Hepatocyte (in vitro differentiated cells): ENCODE results near the gene ACSL4. TPM values are rescaled to one million over a fixed set of nuclear protein-coding genes. Genes with fewer than 3 reads are reported as not detected.
"Not testable (repeated sequence)": the region's sequence is repeated elsewhere in the genome, so short reads cannot be mapped to it uniquely, and the experiment has no call there.

Source experiments
- DNase-seq: peaks from one replicate; pipeline ENCODE4 v3.0.0-alpha.2; 2016; ENCODE audit warnings: low spot score
- H2AFZ ChIP-seq: fragments of 200-600 bp; sonication (generic); 2 replicates; pipeline ENCODE4 v1.6.0; 2016; ENCODE audit warnings: antibody characterized with exemption, mild to moderate bottlenecking
- H3K27ac ChIP-seq: fragments of 200-600 bp; sonication (generic); 2 replicates; pipeline ENCODE4 v1.5.1; 2016; ENCODE audit warnings: mild to moderate bottlenecking
- H3K27me3 ChIP-seq: fragments of 200-600 bp; sonication (generic); 2 replicates; pipeline ENCODE4 v1.6.1; 2016
- H3K36me3 ChIP-seq: fragments of 200-600 bp; sonication (generic); replicated peaks from 2 replicates; pipeline ENCODE4 v1.5.1; 2016; ENCODE audit warnings: low read depth; ENCODE audit not compliant: insufficient read depth
- H3K4me1 ChIP-seq: fragments of 200-600 bp; sonication (generic); 2 replicates; pipeline ENCODE4 v1.5.1; 2016; ENCODE audit warnings: mild to moderate bottlenecking, moderate library complexity; ENCODE audit not compliant: insufficient read depth
- H3K4me2 ChIP-seq: fragments of 200-600 bp; sonication (generic); 2 replicates; pipeline ENCODE4 v1.6.0; 2016
- H3K4me3 ChIP-seq: fragments of 200-600 bp; sonication (generic); 2 replicates; pipeline ENCODE4 v1.5.1; 2016; ENCODE audit warnings: mild to moderate bottlenecking
- H3K79me2 ChIP-seq: fragments of 200-600 bp; sonication (generic); 2 replicates; pipeline ENCODE4 v1.6.0; 2017; ENCODE audit warnings: mild to moderate bottlenecking
- H3K9me2 ChIP-seq: fragments of 200-600 bp; sonication (generic); replicated peaks from 2 replicates; pipeline ENCODE4 v1.6.0; 2017; ENCODE audit warnings: mild to moderate bottlenecking; ENCODE audit not compliant: insufficient read depth
- H3K9me3 ChIP-seq: fragments of 200-600 bp; sonication (generic); 2 replicates; pipeline ENCODE4 v1.5.1; 2016; ENCODE audit warnings: low read depth, mild to moderate bottlenecking
- H4K20me1 ChIP-seq: fragments of 200-600 bp; sonication (generic); 2 replicates; pipeline ENCODE4 v1.6.0; 2016; ENCODE audit warnings: mild to moderate bottlenecking; ENCODE audit not compliant: insufficient read depth, poor library complexity, severe bottlenecking
- EZH2 ChIP-seq: fragments of 200-600 bp; sonication (generic); IDR thresholded peaks from 2 replicates; pipeline ENCODE4 v1.6.1; 2016; ENCODE audit warnings: antibody characterized with exemption, mild to moderate bottlenecking, borderline replicate concordance
- EZH2phosphoT487 ChIP-seq: fragments of 200-600 bp; sonication (generic); IDR thresholded peaks from one replicate; pipeline ENCODE4 v1.6.1; 2018; ENCODE audit warnings: antibody characterized with exemption, mild to moderate bottlenecking, low read depth, moderate library complexity; ENCODE audit not compliant: unreplicated experiment, severe bottlenecking
- WGBS: methylation state at CpG from one replicate; pipeline ENCODE4 v1.1.6; 2016; ENCODE audit warnings: low lambda C conversion rate; ENCODE audit errors: missing lambda C conversion rate; 5-methylcytosine and 5-hydroxymethylcytosine counted together
- polyA plus RNA-seq: library from polyadenylated mRNA; unstranded; fragments of >200 nt; fragmentation: Nextera tagmentation; extraction: Ambion mirVana; gene quantifications from 2 replicates; pipeline ENCODE4 v1.2.1, GENCODE V29; 2016
- total RNA-seq: library from RNA; depleted of rRNA; stranded (reverse); fragments of >200 nt; gene quantifications from 2 replicates; pipeline ENCODE4 v1.2.3, GENCODE V29; 2014
- TF ChIP-seq, protein P1 (sequence below): fragments of 200-600 bp; sonication (generic); IDR thresholded peaks from 2 replicates; pipeline ENCODE4 v1.5.1; 2016; ENCODE audit warnings: antibody characterized with exemption, mild to moderate bottlenecking; ENCODE audit not compliant: poor library complexity

The ACSL4 gene
- total and polyA plus RNA-seq, 2 experiments from 2014 or later, result 51.8 to 250 TPM

DNA sequence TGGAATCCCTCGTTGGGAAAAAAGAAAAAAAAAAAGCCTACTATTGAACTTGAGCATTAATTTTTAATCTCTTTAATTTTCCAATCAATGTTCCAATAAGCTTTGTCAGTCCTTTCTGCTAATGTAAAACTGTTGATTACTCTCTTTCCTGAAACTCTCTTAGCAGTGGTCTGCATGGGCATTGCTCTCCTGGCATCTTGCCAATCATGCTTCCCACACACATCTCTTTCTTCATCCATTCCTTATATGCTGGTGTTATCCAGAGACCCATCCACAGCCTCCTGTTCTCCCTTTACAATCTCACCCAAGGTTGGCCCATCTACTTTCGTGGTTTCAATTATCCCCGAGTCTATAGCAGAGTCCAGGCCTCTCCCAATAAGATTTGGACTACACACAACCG lies 76.3 kb downstream of the ACSL4 start:
- H3K4me3 ChIP-seq, result no peak overlapping the region
- H3K4me1 ChIP-seq, result no peaks in the 10 kb centered on the region
- no peaks in the 10 kb centered on the region for H3K27me3 ChIP-seq
- H4K20me1 ChIP-seq, result no peaks in the 10 kb centered on the region
- H3K9me3 ChIP-seq, result no peaks in the 10 kb centered on the region
- no peaks in the 10 kb centered on the region for H3K79me2 ChIP-seq
- no peaks in the 10 kb centered on the region for H3K9me2 ChIP-seq
- H3K4me2 ChIP-seq, result no peak overlapping the region
- DNase-seq, result no peak
- no peak overlapping the region for H2AFZ ChIP-seq
- 73% methylated on average over 4 of the region's 4 CpGs for WGBS
- H3K36me3 ChIP-seq, result no peaks in the 10 kb centered on the region
- H3K27ac ChIP-seq, result no peak overlapping the region
- TF ChIP-seq, protein P1, sequence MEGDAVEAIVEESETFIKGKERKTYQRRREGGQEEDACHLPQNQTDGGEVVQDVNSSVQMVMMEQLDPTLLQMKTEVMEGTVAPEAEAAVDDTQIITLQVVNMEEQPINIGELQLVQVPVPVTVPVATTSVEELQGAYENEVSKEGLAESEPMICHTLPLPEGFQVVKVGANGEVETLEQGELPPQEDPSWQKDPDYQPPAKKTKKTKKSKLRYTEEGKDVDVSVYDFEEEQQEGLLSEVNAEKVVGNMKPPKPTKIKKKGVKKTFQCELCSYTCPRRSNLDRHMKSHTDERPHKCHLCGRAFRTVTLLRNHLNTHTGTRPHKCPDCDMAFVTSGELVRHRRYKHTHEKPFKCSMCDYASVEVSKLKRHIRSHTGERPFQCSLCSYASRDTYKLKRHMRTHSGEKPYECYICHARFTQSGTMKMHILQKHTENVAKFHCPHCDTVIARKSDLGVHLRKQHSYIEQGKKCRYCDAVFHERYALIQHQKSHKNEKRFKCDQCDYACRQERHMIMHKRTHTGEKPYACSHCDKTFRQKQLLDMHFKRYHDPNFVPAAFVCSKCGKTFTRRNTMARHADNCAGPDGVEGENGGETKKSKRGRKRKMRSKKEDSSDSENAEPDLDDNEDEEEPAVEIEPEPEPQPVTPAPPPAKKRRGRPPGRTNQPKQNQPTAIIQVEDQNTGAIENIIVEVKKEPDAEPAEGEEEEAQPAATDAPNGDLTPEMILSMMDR, result no peak
- no peak for TF ChIP-seq EZH2phosphoT487
- TF ChIP-seq EZH2, result no peak

- 81% methylated on average over 4 of the region's 4 CpGs for WGBS
- no peaks in the 10 kb centered on the region for H3K4me1 ChIP-seq
- no peak overlapping the region for H3K27ac ChIP-seq
- H3K27me3 ChIP-seq, result no peaks in the 10 kb centered on the region
- TF ChIP-seq EZH2phosphoT487 (no peak), EZH2 (no peak)
- TF ChIP-seq, protein P1, result no peak
- H4K20me1 ChIP-seq, result no peaks in the 10 kb centered on the region
- H3K9me3 ChIP-seq, result no peaks in the 10 kb centered on the region
- H3K4me2 ChIP-seq, result no peak overlapping the region
- H2AFZ ChIP-seq, result no peak overlapping the region
- no peak for DNase-seq
- H3K36me3 ChIP-seq, result no peaks in the 10 kb centered on the region
- no peak overlapping the region for H3K4me3 ChIP-seq
- no peaks in the 10 kb centered on the region for H3K9me2 ChIP-seq
- no peaks in the 10 kb centered on the region for H3K79me2 ChIP-seq
These were observed 77.4 kb downstream of the ACSL4 start for GRCh38 chrX:109655502-109656201.

DNA sequence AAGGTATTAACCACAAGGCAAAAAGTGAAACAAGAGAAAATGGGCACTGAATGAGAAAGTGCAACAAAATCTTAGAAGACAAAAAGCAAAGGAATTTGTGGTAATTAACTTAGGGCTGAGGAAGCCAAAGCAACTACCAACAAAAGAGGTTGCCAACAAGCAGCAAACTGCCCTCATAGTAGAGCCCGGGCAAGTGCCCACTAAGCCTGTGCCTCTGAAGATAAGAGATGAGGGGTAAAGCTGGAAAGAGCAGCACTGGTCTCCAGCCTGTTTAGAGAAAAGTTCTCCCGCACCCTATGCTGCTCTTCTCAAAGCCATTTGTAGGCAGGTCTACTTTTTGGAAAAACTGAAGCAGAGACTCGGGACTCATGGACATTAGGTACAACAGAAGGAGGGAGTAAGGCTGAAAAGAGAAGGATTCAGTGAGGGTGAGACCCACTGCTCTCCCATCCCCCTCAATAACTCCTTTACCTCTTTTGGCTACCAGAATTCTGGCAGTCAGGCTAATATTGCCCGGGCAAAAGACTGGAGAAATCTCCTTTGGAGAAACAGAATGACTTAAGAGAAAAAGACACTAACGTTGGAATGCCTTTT lies 78.4 kb downstream of the ACSL4 start:
- H3K9me2 ChIP-seq, result no peaks in the 10 kb centered on the region
- H3K4me1 ChIP-seq, result no peaks in the 10 kb centered on the region
- no peak overlapping the region for H3K4me2 ChIP-seq
- no peak overlapping the region for H3K4me3 ChIP-seq
- no peak overlapping the region for H3K27ac ChIP-seq
- no peaks in the 10 kb centered on the region for H4K20me1 ChIP-seq
- H2AFZ ChIP-seq, result no peak overlapping the region
- H3K36me3 ChIP-seq, result no peaks in the 10 kb centered on the region
- H3K9me3 ChIP-seq, result no peaks in the 10 kb centered on the region
- H3K27me3 ChIP-seq, result no peaks in the 10 kb centered on the region
- TF ChIP-seq, protein P1, result no peak
- TF ChIP-seq EZH2phosphoT487 (no peak), EZH2 (no peak)
- DNase-seq, result no peak
- H3K79me2 ChIP-seq, result no peaks in the 10 kb centered on the region
- 67% methylated on average over 5 of the region's 5 CpGs for WGBS

GRCh38 chrX:109644671-109645070 lies 88.4 kb downstream of the ACSL4 start:
- DNase-seq, H3K27ac ChIP-seq, H3K4me3 ChIP-seq, H3K4me1 ChIP-seq, H3K79me2 ChIP-seq, H3K9me2 ChIP-seq, H3K36me3 ChIP-seq, H2AFZ ChIP-seq, H3K27me3 ChIP-seq, H3K9me3 ChIP-seq, H3K4me2 ChIP-seq, H4K20me1 ChIP-seq: not testable (repeated sequence)
- WGBS, result 92% methylated on average over 19 of the region's 19 CpGs
